Omental fat pad (tissue), 4 donors: ENCODE data around the gene RNF2. TPM values are rescaled to one million over a fixed set of nuclear protein-coding genes. Genes with fewer than 3 reads are reported as not detected.

ENCODE experiments used
- ATAC-seq: fragments of 150-250 bp; one replicate; pipeline ENCODE4 v1.9.1; 2016; ENCODE audit warnings: mild to moderate bottlenecking, moderate library complexity; ENCODE audit not compliant: low FRiP score
- DNase-seq: peaks from one replicate; pipeline ENCODE4 v3.0.0-alpha.2; 2019; ENCODE audit warnings: low spot score
- total RNA-seq, 4 donors: library from RNA; depleted of rRNA; stranded (reverse); fragments of >200 nt; gene quantifications; one replicate each; pipeline ENCODE4 v1.1.0, GENCODE V29; 2016
- TF ChIP-seq, protein P1 (sequence below), 3 donors: fragments of 450-650 bp; IDR thresholded peaks; one replicate each; pipeline ENCODE4 v1.5.1; 2016 to 2017; ENCODE audit warnings: antibody characterized with exemption in 3 of 3, mild to moderate bottlenecking in 3 of 3, moderate library complexity in 2 of 3

Gene RNF2
- total RNA-seq, 4 donors from 2014 or later: 15.9 to 27.6 (median 18.3) TPM

- TF ChIP-seq, protein P1, sequence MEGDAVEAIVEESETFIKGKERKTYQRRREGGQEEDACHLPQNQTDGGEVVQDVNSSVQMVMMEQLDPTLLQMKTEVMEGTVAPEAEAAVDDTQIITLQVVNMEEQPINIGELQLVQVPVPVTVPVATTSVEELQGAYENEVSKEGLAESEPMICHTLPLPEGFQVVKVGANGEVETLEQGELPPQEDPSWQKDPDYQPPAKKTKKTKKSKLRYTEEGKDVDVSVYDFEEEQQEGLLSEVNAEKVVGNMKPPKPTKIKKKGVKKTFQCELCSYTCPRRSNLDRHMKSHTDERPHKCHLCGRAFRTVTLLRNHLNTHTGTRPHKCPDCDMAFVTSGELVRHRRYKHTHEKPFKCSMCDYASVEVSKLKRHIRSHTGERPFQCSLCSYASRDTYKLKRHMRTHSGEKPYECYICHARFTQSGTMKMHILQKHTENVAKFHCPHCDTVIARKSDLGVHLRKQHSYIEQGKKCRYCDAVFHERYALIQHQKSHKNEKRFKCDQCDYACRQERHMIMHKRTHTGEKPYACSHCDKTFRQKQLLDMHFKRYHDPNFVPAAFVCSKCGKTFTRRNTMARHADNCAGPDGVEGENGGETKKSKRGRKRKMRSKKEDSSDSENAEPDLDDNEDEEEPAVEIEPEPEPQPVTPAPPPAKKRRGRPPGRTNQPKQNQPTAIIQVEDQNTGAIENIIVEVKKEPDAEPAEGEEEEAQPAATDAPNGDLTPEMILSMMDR (IDR thresholded peaks at IDR 0.05): no peak
- DNase-seq (no peak), ATAC-seq (no peak)
These were observed 42.4 kb downstream of the RNF2 start for GRCh38 chr1:185087746-185088145.

DNA sequence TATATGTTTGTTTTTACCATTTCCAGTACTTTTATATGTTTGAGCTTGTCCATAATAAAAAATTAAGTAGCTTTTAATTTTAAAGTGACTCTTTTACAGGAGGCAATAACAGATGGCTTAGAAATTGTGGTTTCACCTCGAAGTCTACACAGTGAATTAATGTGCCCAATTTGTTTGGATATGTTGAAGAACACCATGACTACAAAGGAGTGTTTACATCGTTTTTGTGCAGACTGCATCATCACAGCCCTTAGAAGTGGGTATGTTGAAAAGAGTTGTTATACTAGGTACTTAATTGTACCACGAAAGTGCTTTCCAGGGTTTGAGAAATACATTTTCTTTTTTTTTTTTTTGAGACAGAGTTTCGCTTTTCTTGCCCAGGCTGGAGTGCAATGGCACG lies 46.1 kb downstream of the RNF2 start:
- DNase-seq: no peak
- TF ChIP-seq, protein P1 (IDR thresholded peaks at IDR 0.05): no peak
- ATAC-seq: no peak

DNA sequence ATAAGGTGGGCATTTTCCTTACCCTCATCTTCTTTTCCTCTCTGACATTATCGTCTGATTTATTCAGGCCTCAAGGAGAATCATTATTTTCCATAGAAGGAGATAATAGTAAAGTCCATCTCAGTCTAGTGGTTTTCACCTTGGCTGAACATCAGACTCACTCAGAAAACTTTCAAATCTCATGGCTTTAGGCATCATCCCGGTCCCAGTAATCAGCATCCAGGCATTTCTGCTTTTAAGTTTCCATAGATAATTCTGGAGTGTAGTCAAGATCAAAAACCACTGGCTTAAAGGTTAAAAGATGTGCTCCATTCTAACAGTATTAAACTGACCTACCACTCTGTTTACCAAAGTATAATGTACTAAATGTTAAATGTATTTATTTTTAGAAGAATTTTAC lies 49.4 kb downstream of the RNF2 start:
- TF ChIP-seq, protein P1 (IDR thresholded peaks at IDR 0.05): no peak
- no peak for ATAC-seq

GRCh38 chr1:185096531-185096930 lies 51.2 kb downstream of the RNF2 start:
- TF ChIP-seq, protein P1 (IDR thresholded peaks at IDR 0.05): no peak
- no peak for ATAC-seq
- no peak for DNase-seq

More for the DNA sequence above, 49.4 kb downstream of the RNF2 start:
- DNase-seq: no peak

DNA sequence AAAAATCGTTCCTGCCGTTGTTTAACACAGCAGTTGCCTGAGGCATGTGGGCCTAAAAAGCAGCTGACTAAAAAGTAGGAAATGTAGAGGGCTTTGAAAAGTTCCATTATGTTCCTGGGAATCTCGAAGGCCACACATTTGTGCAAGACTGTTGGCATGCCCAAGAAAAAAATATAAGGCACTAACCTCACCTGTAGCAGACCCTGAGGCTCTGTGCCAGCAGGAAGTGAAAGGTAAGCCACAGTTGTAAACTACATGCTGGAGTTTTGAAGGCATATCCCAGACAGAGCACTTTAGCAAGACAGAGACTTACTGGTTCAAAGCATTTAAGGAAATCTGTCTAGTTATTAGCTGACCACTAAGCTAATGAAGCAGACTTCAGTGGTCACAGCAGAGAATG lies 58.7 kb downstream of the RNF2 start:
- no peak for ATAC-seq
- TF ChIP-seq, protein P1 (IDR thresholded peaks at IDR 0.05): no peak
- no peak for DNase-seq

DNA sequence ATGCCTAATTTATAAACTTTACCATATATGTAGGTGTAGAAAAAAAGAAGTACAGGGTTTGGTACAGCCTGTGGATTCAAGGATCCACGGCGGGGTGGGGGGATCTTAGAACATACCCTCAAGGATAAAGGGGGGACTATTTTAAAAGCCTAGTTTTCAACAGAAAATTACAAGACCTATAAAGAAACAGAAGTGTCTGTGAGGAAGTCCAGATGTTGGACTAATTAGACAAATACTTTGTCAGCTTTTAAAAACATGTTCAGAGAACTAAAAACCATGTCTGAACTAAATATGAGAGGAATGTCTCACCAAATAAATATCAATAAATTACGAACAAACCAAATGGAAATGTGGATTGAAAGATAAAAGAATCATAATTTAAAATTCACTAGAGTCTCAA lies 59.8 kb downstream of the RNF2 start:
- DNase-seq (no peak), ATAC-seq (no peak)
- TF ChIP-seq, protein P1 (IDR thresholded peaks at IDR 0.05): no peak

DNA sequence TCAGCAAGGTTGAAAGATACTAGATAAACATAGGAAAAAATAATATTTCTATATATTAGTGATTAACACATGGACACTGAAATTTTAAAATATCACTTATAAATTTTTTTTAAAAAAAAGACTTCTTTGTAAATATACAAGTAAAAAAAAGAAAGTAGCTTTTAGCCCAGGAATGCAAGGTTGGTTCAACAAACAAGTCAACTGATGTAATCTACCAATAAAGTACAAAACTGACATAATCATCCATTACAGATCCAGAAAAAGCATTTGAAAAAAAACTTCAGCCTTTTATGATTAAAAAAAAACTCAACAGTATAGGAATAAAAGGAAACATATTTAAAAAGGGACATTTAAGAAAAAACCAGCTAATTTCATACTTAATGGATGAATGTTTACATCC lies 63.0 kb downstream of the RNF2 start:
- ATAC-seq: no peak
- TF ChIP-seq, protein P1 (IDR thresholded peaks at IDR 0.05): no peak

More for the DNA sequence above, 63.0 kb downstream of the RNF2 start:
- DNase-seq: no peak
